HepG2 (cell line): ENCODE data around the gene BCL6. TPM values are rescaled to one million over a fixed set of nuclear protein-coding genes. Genes with fewer than 3 reads are reported as not detected.
A peak's percentile ranks its signal among the peaks of the same experiment; 100 is the strongest.

Source experiments
- AKAP8 ChIP-seq: sonication (generic); formaldehyde crosslinking; IDR thresholded peaks from 2 replicates; pipeline ENCODE4 v1.5.1; 2020; ENCODE audit warnings: mild to moderate bottlenecking, missing genetic modification reagents
- FUBP1 ChIP-seq: sonication (generic); formaldehyde crosslinking; IDR thresholded peaks from 2 replicates; pipeline ENCODE4 v1.5.1; 2020; ENCODE audit warnings: missing genetic modification reagents, mild to moderate bottlenecking, borderline replicate concordance
- GATAD2A ChIP-seq: IDR thresholded peaks from 2 replicates; pipeline ENCODE4 v1.6.1; 2016
- GPN1 ChIP-seq: sonication (generic); formaldehyde crosslinking; IDR thresholded peaks from 2 replicates; pipeline ENCODE4 v1.5.1; 2020; ENCODE audit warnings: missing genetic modification reagents, borderline replicate concordance
- MYC ChIP-seq: sonication (generic); formaldehyde crosslinking; IDR thresholded peaks from 2 replicates; pipeline ENCODE4 v1.9.0; 2021; ENCODE audit warnings: missing genetic modification reagents, borderline replicate concordance
- POGZ ChIP-seq: sonication (generic); formaldehyde crosslinking; IDR thresholded peaks from 2 replicates; pipeline ENCODE4 v1.4.0; 2020; ENCODE audit warnings: mild to moderate bottlenecking, missing genetic modification reagents
- RARA ChIP-seq: IDR thresholded peaks from 2 replicates; pipeline ENCODE4 v1.6.1; 2016; ENCODE audit warnings: missing genetic modification reagents, missing compliant biosample characterization
- RBFOX2 ChIP-seq: fragments of 200-400 bp; formaldehyde crosslinking; IDR thresholded peaks from 2 replicates; pipeline ENCODE4 v1.6.1; 2017; ENCODE audit warnings: low read depth, mild to moderate bottlenecking, low read length
- SAP130 ChIP-seq: IDR thresholded peaks from 2 replicates; pipeline ENCODE4 v1.6.1; 2016; ENCODE audit warnings: low read depth
- SIN3A ChIP-seq: IDR thresholded peaks from 2 replicates; pipeline ENCODE4 v1.6.1; 2011; ENCODE audit warnings: low read depth, mild to moderate bottlenecking, control low read depth, low read length, borderline replicate concordance
- SIX4 ChIP-seq: sonication (generic); formaldehyde crosslinking; IDR thresholded peaks from 2 replicates; pipeline ENCODE4 v1.4.0; 2020; ENCODE audit warnings: missing genetic modification reagents
- TFAP4 ChIP-seq: sonication (generic); IDR thresholded peaks from 2 replicates; pipeline ENCODE4 v1.6.1; 2016; ENCODE audit warnings: low read depth, borderline replicate concordance
- TGIF2 ChIP-seq: IDR thresholded peaks from 2 replicates; pipeline ENCODE4 v1.6.1; 2016; ENCODE audit warnings: control low read depth, missing compliant biosample characterization
- ZBTB37 ChIP-seq: sonication (generic); formaldehyde crosslinking; IDR thresholded peaks from 2 replicates; pipeline ENCODE4 v1.4.0; 2020; ENCODE audit warnings: mild to moderate bottlenecking, missing genetic modification reagents
- ZBTB40 ChIP-seq, 2 experiments: fragments of 450-650 bp in 1 of 2; sonication (generic) in 1 of 2; formaldehyde crosslinking in 1 of 2; IDR thresholded peaks; 2 replicates each; pipeline versions ENCODE4 v1.6.1 to v1.8.0; 2016 to 2022; ENCODE audit warnings: antibody characterized with exemption in 1 of 2, mild to moderate bottlenecking in 1 of 2, missing genetic modification reagents in 1 of 2
- ZNF569 ChIP-seq: sonication (generic); formaldehyde crosslinking; IDR thresholded peaks from 2 replicates; pipeline ENCODE4 v1.5.0; 2020; ENCODE audit warnings: mild to moderate bottlenecking, missing genetic modification reagents, moderate library complexity, borderline replicate concordance
- polyA plus RNA-seq, 8 experiments: library from polyadenylated mRNA; depleted of rRNA in 3 of 8; stranded (reverse) in 7 of 8; unstranded in 1 of 8; fragments of >200 nt; fragmentation: Illumina TruSeq in 4 of 8; extraction: Trizol in 4 of 8; gene quantifications; 2 replicates each; pipeline versions ENCODE4 v1.2.1 to v1.2.3, GENCODE V29; 2011 to 2016; ENCODE audit warnings: low read depth in 4 of 8, missing spikeins in 1 of 8, mixed read lengths in 1 of 8; ENCODE audit not compliant: insufficient read depth in 1 of 8
- total RNA-seq, 5 experiments: library from RNA; depleted of rRNA; stranded (reverse); fragments of >200 nt; fragmentation: Illumina TruSeq; extraction: Trizol; gene quantifications; 2 replicates each; pipeline ENCODE4 v1.2.3, GENCODE V29; 2016; ENCODE audit warnings: low read depth in 1 of 5

The BCL6 gene
- total and polyA plus RNA-seq, 2 of the 13 experiments (the other 11 are each of a cell fraction or from before 2014, with no cell fraction given) = 21.2 to 53.7 TPM

GRCh38 chr3:187736418-187736871 is 8.8 kb downstream of the BCL6 start (continued):
- TF ChIP-seq SIX4 (CRISPR knock-in tag) = no peak
- 0 out of 2 replicates have a peak, but pooled peaks have one; percentile 28 for TF ChIP-seq POGZ (CRISPR knock-in tag)
- no peak for TF ChIP-seq GPN1 (CRISPR knock-in tag)
- peak; percentile 71; the same call in 1 of the 2 replicates for TF ChIP-seq AKAP8 (CRISPR knock-in tag)
- TF ChIP-seq ZBTB40 (IDR thresholded peaks at IDR 0.05) = no peak
- TF ChIP-seq ZBTB40 (CRISPR knock-in tag; IDR thresholded peaks at IDR 0.05) = no peak
- TF ChIP-seq TGIF2 (CRISPR knock-in tag) = 0 out of 2 replicates have a peak, but pooled peaks have one; percentile 49
- TF ChIP-seq SIN3A = peak; percentile 28; the same call in 1 of the 2 replicates
- no peak for TF ChIP-seq MYC (CRISPR knock-in tag)
- TF ChIP-seq RBFOX2 = no peak
- peak; percentile 67 for TF ChIP-seq GATAD2A (CRISPR knock-in tag)
- no peak for TF ChIP-seq FUBP1 (CRISPR knock-in tag)
- TF ChIP-seq RARA (CRISPR knock-in tag) = 0 out of 2 replicates have a peak, but pooled peaks have one; percentile 15
- TF ChIP-seq SAP130 = peak; percentile 80
- TF ChIP-seq TFAP4 = peak; percentile 84; the same call in 1 of the 2 replicates
- 0 out of 2 replicates have a peak, but pooled peaks have one; percentile 22 for TF ChIP-seq ZBTB37 (CRISPR knock-in tag)
- TF ChIP-seq ZNF569 (CRISPR knock-in tag) = no peak
